ENCODE data around the gene GNB2.

Gene GNB2

DNA sequence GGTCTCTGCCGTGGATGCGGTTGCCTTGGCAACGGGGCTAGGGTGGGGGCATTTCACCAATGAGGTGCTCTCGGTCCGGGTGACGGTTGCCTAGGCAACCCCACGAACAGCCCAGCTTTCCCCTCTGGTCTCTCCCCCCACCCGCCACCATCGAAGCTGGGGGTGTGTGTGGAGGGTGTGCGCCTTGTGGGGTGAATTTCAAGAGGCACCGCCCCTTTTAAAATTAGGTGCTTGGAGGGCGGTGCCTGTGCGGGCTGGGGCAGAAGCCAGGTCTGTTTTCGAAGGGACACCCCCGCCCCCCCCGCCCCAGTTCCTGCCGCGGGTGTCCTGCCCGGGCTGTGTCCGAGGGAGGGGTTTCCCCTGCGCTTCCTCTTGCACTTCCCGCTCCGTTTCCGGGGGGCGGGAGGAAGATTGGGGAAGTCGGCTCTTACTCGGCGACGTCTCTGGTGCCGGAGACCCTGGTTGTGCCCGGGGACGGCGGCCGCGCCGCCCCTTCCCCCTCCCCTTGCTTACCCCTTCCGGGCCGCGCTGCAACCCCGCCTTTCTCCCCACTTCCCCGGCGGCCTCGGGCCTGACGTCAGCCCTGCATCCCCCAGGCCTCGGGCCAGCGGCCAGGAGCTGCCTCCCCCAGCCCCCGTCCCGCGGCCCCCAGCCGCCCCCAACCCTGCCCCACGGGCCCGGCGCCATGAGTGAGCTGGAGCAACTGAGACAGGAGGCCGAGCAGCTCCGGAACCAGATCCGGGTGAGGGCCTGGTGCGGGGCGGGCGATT lies 2.2 kb downstream of the GNB2 start:
- TF ChIP-seq GATA3 (IDR thresholded peaks at IDR 0.05; ENCODE audit: low read depth, low read length): no peak
- TF ChIP-seq GATA2 (IDR thresholded peaks at IDR 0.05; ENCODE audit: low read depth, low read length): no peak

DNA sequence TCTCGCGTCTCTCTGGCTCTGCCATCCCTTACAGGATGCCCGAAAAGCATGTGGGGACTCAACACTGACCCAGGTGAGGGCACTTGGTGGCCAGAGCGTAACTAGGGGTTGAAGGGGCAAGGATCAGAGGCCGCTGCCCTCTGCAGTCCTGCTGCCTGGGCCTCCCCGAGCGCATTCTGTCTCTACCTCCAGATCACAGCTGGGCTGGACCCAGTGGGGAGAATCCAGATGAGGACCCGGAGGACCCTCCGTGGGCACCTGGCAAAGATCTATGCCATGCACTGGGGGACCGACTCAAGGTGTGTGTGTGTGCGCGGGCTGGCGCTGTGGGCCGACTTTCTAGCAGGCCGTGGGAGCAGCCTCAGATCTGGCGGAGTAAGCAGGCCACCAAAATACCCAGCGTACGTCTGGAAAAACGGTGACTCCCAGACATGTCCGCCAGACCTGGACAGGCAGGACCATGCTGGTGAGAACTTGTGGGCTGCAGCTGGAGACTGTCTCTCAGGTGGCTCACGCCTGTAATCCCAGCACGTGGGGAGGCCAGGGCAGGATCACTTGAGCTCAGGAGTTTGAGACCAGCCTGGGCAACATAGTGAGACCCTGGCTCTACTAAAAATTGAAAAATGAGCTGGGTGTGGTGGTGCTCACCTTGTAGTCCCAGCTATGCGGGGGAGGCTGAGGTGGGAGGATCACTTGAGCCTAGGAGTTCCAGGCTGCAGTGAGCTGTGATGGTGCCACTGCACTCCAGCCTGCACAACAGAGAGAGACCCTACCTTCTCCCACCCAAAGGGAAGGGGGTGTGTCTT lies 3.2 kb downstream of the GNB2 start:
- TF ChIP-seq GATA2 (IDR thresholded peaks at IDR 0.05; ENCODE audit: low read depth, low read length) (no peak), GATA3 (IDR thresholded peaks at IDR 0.05; ENCODE audit: low read depth, low read length) (no peak)

DNA sequence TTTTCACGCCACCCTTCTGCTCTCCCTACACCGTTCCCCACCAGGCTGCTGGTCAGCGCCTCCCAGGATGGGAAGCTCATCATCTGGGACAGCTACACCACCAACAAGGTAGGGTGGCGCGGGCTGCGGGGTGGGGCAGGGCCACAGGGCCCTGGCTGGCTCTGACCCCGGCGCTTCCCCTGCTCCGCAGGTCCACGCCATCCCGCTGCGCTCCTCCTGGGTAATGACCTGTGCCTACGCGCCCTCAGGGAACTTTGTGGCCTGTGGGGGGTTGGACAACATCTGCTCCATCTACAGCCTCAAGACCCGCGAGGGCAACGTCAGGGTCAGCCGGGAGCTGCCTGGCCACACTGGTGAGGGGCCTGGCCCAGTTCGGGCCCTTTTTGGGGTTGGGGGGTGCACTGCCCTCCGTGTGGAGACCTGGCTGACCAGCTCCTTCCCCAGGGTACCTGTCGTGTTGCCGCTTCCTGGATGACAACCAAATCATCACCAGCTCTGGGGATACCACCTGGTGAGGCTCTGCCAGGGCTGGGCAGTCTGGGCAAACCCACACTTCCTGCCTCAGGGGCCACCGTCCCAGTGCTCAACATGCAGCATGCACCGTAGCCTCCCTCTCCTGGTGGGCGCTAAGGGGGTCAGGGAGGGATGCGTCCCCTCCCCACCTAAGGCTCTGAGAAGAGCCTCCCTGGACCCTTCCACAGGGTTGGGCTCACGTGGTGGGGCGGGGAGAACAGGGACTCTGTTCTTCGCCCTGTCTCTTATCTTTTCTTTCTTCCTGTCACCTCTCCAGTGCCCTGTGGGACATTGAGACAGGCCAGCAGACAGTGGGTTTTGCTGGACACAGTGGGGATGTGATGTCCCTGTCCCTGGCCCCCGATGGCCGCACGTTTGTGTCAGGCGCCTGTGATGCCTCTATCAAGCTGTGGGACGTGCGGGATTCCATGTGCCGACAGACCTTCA lies 4.0 kb downstream of the GNB2 start:
- TF ChIP-seq GATA2 (IDR thresholded peaks at IDR 0.05; ENCODE audit: low read depth, low read length) (no peak), GATA3 (IDR thresholded peaks at IDR 0.05; ENCODE audit: low read depth, low read length) (no peak)

DNA sequence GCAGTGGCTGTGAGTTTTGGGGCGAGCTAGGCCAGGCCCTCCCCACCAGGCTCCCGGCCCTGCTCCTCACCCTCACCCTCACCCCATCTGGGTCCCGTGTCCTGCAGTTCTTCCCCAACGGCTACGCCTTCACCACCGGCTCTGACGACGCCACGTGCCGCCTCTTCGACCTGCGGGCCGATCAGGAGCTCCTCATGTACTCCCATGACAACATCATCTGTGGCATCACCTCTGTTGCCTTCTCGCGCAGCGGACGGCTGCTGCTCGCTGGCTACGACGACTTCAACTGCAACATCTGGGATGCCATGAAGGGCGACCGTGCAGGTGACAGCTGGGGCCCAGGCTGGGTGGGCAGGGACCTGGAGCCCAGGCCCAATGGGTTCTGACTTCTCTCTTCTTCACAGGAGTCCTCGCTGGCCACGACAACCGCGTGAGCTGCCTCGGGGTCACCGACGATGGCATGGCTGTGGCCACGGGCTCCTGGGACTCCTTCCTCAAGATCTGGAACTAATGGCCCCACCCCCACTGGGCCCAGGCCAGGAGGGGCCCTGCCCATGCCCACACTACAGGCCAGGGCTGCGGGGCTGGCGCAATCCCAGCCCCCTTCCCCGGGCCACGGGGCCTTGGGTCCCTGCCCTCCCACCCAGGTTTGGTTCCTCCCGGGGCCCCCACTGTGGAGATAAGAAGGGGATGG lies 4.9 kb downstream of the GNB2 start:
- TF ChIP-seq GATA3 (IDR thresholded peaks at IDR 0.05; ENCODE audit: low read depth, low read length): no peak
- TF ChIP-seq GATA2 (IDR thresholded peaks at IDR 0.05; ENCODE audit: low read depth, low read length): no peak

DNA sequence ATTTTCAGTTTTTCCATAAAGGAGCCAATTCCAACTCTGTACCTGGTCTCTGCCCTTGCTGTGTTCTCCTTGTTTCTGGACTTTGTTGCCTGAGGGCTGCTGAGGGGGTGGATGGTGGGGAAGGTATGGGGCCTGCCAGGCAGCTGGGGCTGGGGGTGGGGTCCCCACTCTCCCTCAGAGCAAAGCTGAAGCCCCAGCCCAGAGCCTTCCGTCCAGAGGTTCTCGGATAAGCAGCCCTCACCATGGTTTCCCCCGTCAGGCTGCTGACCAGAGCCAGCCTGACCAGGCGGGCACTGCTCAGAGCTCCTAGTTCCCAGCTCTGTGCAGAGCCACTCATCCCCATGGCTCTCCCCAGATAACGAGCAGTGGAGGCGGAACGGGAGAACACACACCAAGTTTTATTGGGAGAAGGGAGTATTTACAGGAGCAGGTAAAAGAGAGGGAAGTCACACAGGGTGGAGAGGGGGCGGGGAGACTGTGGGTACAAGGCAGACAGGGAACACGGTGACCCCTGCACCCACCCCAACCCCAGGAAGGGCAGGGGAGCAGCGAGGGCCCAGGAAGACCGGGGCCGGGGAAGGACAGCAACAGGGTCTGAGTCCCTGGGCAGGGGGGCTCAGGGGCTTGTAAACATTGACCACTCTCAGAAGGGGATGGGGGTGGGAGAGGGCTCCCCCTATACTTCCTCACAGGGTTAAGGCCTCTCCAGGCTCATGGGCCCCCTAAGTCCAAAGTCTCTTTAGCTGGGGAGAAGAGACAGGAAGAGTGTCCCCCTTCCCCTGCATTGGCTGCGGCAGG lies 5.8 kb downstream of the GNB2 start:
- TF ChIP-seq GATA2 (IDR thresholded peaks at IDR 0.05; ENCODE audit: low read depth, low read length) (no peak), GATA3 (IDR thresholded peaks at IDR 0.05; ENCODE audit: low read depth, low read length) (no peak)

DNA sequence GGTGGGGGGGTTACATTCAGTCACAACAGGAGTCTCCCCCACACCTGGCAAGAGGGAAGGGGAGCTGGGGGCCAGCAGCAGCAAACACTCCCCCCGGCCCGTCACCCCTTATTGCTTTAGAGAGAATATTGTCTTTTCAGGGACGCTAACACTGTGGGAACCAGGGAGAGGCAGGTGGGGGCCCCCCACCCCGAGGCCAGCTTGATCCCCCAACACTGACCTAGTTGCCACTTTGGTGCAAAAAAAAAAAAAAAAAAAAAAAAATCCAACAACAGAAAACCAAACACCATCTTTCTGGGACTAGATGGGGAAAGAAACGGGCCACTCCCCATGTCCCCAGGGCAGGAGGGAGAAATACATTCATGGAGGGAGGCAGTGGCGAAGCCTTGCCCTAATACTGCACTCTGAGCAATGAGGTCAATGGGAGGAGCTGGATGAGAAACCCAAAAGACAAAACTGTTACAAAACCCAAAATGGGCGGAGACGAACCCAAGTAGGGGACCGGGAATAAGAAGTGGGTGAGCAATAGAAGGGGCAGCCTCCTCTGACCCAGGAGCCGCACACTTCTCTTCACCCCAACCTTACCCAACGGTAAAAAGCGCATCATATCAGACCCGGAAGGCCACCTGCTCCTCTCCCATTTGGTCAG lies 6.5 kb downstream of the GNB2 start:
- TF ChIP-seq GATA2 (IDR thresholded peaks at IDR 0.05; ENCODE audit: low read depth, low read length) (no peak), GATA3 (IDR thresholded peaks at IDR 0.05; ENCODE audit: low read depth, low read length) (no peak)

DNA sequence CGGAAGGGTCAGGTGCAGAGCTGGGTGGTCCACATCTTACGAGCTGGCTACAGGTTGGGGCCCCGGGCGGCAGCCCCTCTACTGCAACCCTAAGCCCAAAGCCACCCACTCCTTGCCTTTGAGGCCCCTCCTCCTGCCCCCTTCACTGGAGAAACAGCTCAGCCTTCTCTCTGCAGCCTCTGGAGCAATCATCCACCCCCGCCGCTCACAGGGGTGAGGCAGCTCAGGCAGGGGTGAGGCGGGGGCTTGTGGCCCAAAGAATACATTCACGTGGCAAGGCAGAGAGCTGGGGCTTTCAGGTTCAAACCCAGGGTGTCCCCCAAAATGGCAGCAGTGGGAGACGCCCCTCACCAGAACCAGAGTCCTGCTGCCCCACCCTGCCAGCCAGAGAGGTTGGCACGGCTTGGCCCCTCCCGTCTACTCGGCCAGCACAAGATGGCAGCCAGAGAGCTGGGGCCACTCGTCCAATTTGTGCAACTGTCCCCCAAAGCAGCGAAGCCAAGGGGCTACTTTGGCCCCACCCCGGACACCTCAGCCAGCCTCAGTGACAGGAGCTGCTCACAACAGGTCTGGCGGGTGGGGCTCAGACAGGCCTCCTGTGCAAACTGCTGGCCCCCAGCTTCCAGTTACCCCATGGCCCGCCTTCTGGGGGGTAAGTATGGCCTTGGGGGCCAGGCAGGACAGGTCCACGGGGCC lies 7.2 kb downstream of the GNB2 start:
- TF ChIP-seq GATA2 (IDR thresholded peaks at IDR 0.05; ENCODE audit: low read depth, low read length) (no peak), GATA3 (IDR thresholded peaks at IDR 0.05; ENCODE audit: low read depth, low read length) (no peak)

DNA sequence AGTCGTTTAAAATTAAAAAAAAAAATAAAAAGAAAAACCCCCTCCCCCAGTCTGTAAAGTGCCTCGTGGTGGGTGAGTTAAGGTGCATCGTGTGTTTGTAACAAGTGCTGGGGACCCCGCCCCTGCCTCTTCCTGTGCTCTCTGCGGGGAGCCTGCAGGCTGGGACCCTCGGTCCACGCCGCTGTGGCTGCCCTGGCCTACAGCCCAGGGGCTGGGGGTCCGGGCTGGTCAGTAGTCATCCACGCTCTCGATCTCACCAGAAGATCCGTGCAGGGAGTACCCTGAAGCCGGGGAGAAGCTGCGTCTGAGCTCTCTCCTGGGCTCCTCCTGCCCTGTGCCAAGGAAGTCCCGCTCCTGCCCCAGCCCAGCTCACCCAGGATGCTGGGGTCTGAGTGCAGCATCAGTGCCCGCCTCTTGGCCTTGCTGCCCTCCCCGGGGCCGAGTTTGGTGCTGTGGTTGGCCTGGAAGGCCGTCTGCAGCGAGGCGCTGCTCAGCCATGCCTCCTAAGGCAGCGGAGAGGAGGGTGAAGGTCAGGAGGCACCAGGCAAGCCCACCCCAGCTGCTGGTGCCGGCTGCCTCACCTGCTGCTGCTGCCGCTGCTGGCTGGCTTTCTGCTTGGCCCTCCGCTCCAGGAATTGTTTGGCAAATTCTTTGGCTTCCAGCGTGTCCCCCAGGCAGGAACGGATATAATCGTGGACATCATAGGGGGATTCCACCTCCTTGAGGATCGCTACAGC lies 8.1 kb downstream of the GNB2 start:
- no peak for TF ChIP-seq GATA3 (IDR thresholded peaks at IDR 0.05; ENCODE audit: low read depth, low read length)
- no peak for TF ChIP-seq GATA2 (IDR thresholded peaks at IDR 0.05; ENCODE audit: low read depth, low read length)

DNA sequence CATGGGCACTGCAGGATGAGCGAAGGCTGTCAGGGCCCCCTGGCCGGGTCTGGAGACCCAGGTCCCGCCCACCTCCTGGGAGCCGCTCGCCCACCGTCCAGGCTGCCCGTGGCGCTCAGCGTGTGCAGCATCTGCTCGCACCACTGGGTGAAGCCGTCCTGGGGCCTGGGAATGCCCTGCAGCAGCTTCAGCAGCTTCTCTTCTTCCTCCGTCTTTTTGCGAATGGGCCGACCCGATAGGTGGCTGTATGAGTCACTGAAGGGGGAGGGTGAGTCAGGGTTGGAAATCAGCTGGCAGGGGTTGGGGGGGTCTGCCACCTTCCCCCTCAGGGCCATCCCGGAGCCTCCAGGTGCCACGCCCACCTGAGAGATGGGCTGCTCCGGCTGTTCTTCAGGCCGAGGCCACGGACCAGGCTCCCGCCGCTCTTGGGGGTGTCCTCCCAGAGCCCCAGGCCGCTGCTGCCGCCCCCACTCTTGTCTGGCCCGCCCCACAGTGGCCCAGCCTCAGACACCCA lies 8.7 kb downstream of the GNB2 start:
- TF ChIP-seq GATA3 (IDR thresholded peaks at IDR 0.05; ENCODE audit: low read depth, low read length) (no peak), GATA2 (IDR thresholded peaks at IDR 0.05; ENCODE audit: low read depth, low read length) (no peak)

DNA sequence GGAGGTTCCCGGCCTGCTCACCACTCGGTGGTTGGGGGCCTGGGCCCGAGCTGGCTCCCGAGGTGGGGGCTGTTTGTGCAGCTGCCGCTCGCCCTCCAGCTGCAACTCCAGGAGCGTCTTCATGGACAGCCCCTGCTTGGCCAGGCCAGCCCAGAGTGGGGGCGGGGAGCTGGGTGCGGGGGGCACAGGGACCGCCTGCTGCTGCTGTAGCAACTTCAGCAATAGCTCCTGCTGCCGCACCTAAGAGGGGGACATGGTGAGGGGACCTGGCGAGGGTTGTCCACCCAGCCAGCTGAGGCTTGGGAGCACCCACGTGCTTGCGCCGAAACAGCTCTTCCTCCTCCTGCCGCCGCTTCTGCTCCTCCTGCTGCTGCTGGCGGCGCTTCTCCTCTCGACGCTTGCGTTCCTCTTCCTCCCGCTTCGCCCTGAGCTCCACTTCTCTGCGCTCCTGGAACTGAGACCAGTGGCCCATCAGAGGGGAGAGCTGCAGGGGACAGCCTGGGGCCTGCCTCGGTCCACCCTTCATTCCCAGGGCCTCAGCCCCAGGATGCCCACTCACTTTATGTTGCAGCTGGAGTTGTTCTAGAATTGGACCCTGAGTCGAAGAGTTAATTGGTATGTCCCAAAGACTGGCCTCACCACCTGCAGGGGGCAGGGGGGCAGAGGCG lies 9.6 kb downstream of the GNB2 start:
- TF ChIP-seq GATA2 (IDR thresholded peaks at IDR 0.05; ENCODE audit: low read depth, low read length) (no peak), GATA3 (IDR thresholded peaks at IDR 0.05; ENCODE audit: low read depth, low read length) (no peak)

Data from SH-SY5Y (cell line).